Measurements from ENCODE around the gene RAD9A. TPM values are rescaled to one million over a fixed set of nuclear protein-coding genes. Genes with fewer than 3 reads are reported as not detected.

RAD9A gene
- total RNA-seq, 1 experiment from 2014 or later: 8.1 TPM

GRCh38 chr11:67387069-67387468, 4.7 kb upstream of the RAD9A start:
- in situ Hi-C loops (cut with HindIII; ENCODE audit: low pct_unique_long_range_greater_than_20kb, low sequenced_read_pairs): no loop called here
- no peak for DNase-seq (ENCODE audit: low read depth, low spot score)

GRCh38 chr11:67387518-67387917, 4.3 kb upstream of the RAD9A start:
- in situ Hi-C loops (cut with HindIII; ENCODE audit: low pct_unique_long_range_greater_than_20kb, low sequenced_read_pairs): no loop called here
- DNase-seq (ENCODE audit: low read depth, low spot score): no peak

- DNase-seq (ENCODE audit: low read depth, low spot score): peak; percentile 48
- in situ Hi-C loops (cut with HindIII; ENCODE audit: low pct_unique_long_range_greater_than_20kb, low sequenced_read_pairs): no loop called here
Observed at GRCh38 chr11:67389477-67389876, 2.3 kb upstream of the RAD9A start.

- DNase-seq (ENCODE audit: low read depth, low spot score): no peak
- in situ Hi-C loops (cut with HindIII; ENCODE audit: low pct_unique_long_range_greater_than_20kb, low sequenced_read_pairs): no loop called here
Observed at GRCh38 chr11:67390947-67391303, 861 bp upstream of the RAD9A start.

GRCh38 chr11:67392183-67392715, 463 bp downstream of the RAD9A start:
- in situ Hi-C loops (cut with HindIII; ENCODE audit: low pct_unique_long_range_greater_than_20kb, low sequenced_read_pairs): no loop called here
- DNase-seq (ENCODE audit: low read depth, low spot score): no peak

GRCh38 chr11:67393437-67393836, 1.7 kb downstream of the RAD9A start:
- in situ Hi-C loops (cut with HindIII; ENCODE audit: low pct_unique_long_range_greater_than_20kb, low sequenced_read_pairs): no loop called here
- DNase-seq (ENCODE audit: low read depth, low spot score): no peak

GRCh38 chr11:67393990-67394389, 2.2 kb downstream of the RAD9A start:
- DNase-seq (ENCODE audit: low read depth, low spot score): no peak
- in situ Hi-C loops (cut with HindIII; ENCODE audit: low pct_unique_long_range_greater_than_20kb, low sequenced_read_pairs): no loop called here

- DNase-seq (ENCODE audit: low read depth, low spot score): no peak
- in situ Hi-C loops (cut with HindIII; ENCODE audit: low pct_unique_long_range_greater_than_20kb, low sequenced_read_pairs): no loop called here
Observed at GRCh38 chr11:67395555-67396258, 3.9 kb downstream of the RAD9A start.

- DNase-seq (ENCODE audit: low read depth, low spot score): no peak
- in situ Hi-C loops (cut with HindIII; ENCODE audit: low pct_unique_long_range_greater_than_20kb, low sequenced_read_pairs): no loop called here
Observed at GRCh38 chr11:67396259-67396581, 4.4 kb downstream of the RAD9A start.

GRCh38 chr11:67396587-67397389, 5.0 kb downstream of the RAD9A start:
- in situ Hi-C loops (cut with HindIII; ENCODE audit: low pct_unique_long_range_greater_than_20kb, low sequenced_read_pairs): no loop called here
- no peak for DNase-seq (ENCODE audit: low read depth, low spot score)

GRCh38 chr11:67397536-67397935, 5.8 kb downstream of the RAD9A start:
- in situ Hi-C loops (cut with HindIII; ENCODE audit: low pct_unique_long_range_greater_than_20kb, low sequenced_read_pairs): no loop called here
- DNase-seq (ENCODE audit: low read depth, low spot score): no peak

- in situ Hi-C loops (cut with HindIII; ENCODE audit: low pct_unique_long_range_greater_than_20kb, low sequenced_read_pairs): no loop called here
- no peak for DNase-seq (ENCODE audit: low read depth, low spot score)
Observed at GRCh38 chr11:67397986-67398660, 6.3 kb downstream of the RAD9A start.

- no peak for DNase-seq (ENCODE audit: low read depth, low spot score)
- in situ Hi-C loops (cut with HindIII; ENCODE audit: low pct_unique_long_range_greater_than_20kb, low sequenced_read_pairs): no loop called here
Observed at GRCh38 chr11:67398661-67399563, 7.1 kb downstream of the RAD9A start.

GRCh38 chr11:67400251-67400941, 8.6 kb downstream of the RAD9A start:
- in situ Hi-C loops (cut with HindIII; ENCODE audit: low pct_unique_long_range_greater_than_20kb, low sequenced_read_pairs): no loop called here
- DNase-seq (ENCODE audit: low read depth, low spot score): no peak

GRCh38 chr11:67400942-67401494, 9.2 kb downstream of the RAD9A start:
- no peak for DNase-seq (ENCODE audit: low read depth, low spot score)
- in situ Hi-C loops (cut with HindIII; ENCODE audit: low pct_unique_long_range_greater_than_20kb, low sequenced_read_pairs): no loop called here

- in situ Hi-C loops (cut with HindIII; ENCODE audit: low pct_unique_long_range_greater_than_20kb, low sequenced_read_pairs): no loop called here
- peak; percentile 77 for DNase-seq (ENCODE audit: low read depth, low spot score)
Observed at GRCh38 chr11:67401495-67402191, 9.9 kb downstream of the RAD9A start, which contains the start of gene PPP1CA. PPP1CA (minus strand) TSS chr11:67401858; CDS start chr11:67401782, 76 bp downstream.
